HG03442 (cell line): ENCODE results near the gene NEK3.
"Not testable (repeated sequence)": the region's sequence is repeated elsewhere in the genome, so short reads cannot be mapped to it uniquely, and the experiment has no call there.

Source experiments
- ATAC-seq: cut with Tn5 transposase; IDR thresholded peaks from one replicate; pipeline ENCODE4 v1.9.1; 2021; ENCODE audit warnings: mild to moderate bottlenecking, moderate library complexity; ENCODE audit not compliant: unreplicated experiment

Gene NEK3

DNA sequence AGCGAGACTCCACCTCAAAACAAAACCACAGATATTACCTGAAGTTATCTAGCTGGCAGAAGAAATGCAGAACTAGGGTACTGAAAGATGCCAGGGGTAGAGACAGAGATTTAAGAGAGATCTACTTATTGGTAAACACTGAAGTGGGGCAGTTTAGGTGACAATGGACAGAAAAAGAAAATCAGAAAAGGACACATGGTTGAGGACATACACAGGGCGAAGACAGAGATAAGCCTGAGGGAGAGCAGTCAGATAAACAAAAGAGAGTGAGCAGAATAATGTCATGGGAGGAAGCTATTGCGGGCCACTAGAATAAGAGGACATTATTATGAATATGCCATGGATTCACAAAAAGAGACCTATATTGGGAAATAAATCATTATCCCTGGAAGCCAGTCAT, 33.9 kb downstream of the NEK3 start:
- no peak for ATAC-seq

GRCh38 chr13:52118595-52118994, 40.8 kb downstream of the NEK3 start:
- no peak for ATAC-seq

DNA sequence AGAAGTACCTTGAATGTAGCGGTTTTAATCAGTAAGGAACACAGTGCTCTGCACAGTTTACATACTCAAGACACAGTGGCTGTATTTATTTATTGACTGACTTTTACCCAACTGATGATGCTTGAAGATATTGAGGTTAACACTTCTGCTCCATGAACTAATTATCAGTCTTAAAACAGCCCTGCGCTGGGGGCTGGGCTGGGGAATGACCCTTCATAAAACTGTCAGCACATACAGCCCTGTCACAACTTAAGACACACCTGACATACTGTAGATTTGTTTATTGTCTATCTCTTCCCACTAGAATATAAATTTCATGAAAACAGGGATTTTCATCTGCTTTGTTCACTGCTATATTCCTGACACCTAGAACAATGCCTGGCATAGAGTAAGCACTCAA, 41.3 kb downstream of the NEK3 start:
- no peak for ATAC-seq

GRCh38 chr13:52112591-52112990, 46.8 kb downstream of the NEK3 start:
- ATAC-seq: no peak

DNA sequence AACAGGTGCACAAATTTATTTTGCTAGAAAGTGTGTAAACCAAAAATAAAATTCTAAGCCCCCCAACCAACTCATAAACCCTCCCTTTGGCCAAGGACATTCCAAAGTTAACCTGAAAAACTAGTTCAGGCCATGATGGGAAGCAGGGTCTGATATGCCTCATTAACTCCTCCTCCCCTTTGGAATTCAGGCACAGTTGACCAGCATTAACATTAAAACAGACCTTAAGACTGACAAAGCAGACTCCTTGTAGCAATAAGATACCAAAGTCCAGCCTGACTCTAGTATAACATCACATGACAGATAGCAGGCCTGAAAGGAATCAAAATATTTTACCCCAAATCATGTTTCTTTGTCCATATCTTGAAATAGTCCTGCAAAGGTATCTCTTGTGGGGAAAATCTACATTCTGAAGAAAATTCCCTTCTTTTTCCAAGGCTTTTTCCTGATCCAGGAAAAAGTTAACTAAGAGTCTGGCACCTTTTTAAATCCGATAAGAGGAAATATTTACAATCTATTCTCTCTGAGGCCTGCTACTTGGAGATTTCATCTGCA, 50.2 kb downstream of the NEK3 start:
- no peak for ATAC-seq

DNA sequence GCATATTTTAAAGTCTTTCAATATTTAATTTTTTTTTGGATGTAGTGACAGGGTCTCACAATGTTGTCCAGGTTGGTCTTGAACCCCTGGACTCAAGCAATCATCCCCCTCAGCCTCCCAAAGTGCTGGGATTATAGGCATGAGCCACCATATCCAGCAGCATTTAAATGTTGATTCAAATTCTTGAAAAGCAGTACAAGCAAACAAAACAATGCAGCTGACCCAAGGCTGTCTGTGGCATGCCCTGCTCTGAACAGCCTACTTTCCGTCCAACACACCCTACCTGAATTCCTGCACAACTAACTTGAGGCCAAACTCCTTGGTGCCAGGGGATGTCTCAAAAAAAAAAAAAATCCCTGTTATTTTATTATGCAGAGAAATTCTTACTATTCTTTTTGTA, 53.6 kb downstream of the NEK3 start:
- no peak for ATAC-seq

GRCh38 chr13:52104624-52105023, 54.8 kb downstream of the NEK3 start:
- ATAC-seq: no peak

DNA sequence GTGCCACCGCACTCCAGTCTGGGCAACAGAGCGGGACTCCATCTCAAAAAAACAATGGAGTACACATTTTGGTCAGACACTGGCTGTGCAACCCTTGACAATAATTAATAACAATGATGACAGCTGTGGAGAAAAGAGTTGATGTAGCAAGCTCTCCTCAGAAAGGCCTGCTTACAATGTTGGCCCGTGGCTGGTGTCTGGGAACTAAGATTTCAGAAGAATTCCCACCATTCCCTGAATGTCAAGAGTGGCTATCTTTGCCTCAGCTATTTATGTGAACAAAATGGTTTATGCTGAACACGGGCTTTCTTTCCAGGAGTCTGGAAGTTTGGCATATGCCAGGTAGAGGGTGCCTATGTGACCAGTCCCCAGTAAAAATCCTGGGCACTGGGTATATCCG, 56.0 kb downstream of the NEK3 start:
- no peak for ATAC-seq

GRCh38 chr13:52102423-52102822, 57.0 kb downstream of the NEK3 start:
- not testable (repeated sequence) for ATAC-seq

DNA sequence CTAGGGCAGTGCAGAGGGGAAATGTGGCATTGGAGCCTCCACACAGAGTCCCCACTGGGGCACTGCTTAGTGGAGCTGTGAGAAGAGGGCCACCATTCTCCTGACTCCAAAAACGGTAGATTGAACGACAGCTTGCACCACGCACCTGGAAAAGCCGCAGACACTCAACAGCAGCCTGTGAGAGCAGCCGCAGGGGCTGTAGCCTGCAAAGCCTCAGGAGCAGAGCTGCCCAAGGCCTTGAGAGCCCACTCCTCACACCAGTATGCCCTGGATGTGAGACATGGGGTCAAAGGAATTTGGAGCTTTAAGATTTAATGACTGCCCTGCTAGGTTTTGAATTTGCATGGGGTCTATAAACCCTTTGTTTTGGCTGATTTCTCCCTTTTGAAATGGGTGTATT, 62.2 kb downstream of the NEK3 start:
- no peak for ATAC-seq

DNA sequence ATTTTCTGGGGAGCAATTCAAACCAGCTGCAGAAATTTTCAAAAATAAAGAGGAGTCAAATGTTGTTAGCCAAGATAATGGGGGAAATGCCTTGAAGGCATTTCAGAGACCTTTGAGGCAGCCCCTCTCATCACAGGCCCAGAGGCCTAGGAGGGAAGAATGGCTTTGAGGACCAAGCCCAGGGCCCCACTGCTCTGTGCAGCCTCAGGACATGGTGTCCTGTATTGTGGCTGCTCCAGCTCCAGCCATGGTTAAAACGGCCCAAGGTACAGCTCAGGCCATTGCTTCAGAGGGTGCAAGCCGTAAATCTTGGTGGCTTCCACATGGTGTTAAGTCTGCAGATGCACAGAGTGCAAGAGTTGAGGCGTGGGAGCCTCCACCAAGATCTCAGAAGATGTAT, 62.6 kb downstream of the NEK3 start:
- ATAC-seq: no peak

DNA sequence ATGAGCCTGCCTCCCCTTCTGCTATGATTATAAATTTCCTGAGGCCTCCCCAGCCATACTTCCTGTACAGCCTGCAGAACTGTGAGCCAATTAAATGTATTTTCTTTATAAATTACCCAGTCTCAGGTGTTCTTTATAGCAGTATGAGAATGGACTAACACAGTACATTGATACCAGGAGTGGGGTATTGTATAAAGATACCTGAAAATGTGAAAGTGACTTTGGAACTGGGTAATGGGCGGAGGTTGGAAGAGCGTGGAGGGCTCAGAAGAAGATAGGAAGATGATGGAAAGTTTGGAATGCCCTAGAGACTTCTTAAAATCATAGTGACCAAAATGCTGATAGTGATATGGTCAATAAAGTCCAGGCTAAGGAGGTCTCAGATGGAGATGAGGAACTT, 63.3 kb downstream of the NEK3 start:
- no peak for ATAC-seq

- no peak for ATAC-seq
Measured at GRCh38 chr13:52092087-52092486, 67.3 kb downstream of the NEK3 start.

- ATAC-seq: no peak
Measured at GRCh38 chr13:52091473-52091872, 67.9 kb downstream of the NEK3 start.

- ATAC-seq: no peak
Measured at GRCh38 chr13:52085421-52085820, 74.0 kb downstream of the NEK3 start.

GRCh38 chr13:52084981-52085380, 74.4 kb downstream of the NEK3 start:
- ATAC-seq: not testable (repeated sequence)
